DMS153 treated with DMSO at 0.1 percent for 48 hours (cell line): Measurements from ENCODE around the gene IKZF1.

Experiments
- DNase-seq: peaks from one replicate; lab custom pipeline; 2025; ENCODE audit not compliant: unreplicated experiment; lab: John Stamatoyannopoulos, UW

IKZF1 gene

DNA sequence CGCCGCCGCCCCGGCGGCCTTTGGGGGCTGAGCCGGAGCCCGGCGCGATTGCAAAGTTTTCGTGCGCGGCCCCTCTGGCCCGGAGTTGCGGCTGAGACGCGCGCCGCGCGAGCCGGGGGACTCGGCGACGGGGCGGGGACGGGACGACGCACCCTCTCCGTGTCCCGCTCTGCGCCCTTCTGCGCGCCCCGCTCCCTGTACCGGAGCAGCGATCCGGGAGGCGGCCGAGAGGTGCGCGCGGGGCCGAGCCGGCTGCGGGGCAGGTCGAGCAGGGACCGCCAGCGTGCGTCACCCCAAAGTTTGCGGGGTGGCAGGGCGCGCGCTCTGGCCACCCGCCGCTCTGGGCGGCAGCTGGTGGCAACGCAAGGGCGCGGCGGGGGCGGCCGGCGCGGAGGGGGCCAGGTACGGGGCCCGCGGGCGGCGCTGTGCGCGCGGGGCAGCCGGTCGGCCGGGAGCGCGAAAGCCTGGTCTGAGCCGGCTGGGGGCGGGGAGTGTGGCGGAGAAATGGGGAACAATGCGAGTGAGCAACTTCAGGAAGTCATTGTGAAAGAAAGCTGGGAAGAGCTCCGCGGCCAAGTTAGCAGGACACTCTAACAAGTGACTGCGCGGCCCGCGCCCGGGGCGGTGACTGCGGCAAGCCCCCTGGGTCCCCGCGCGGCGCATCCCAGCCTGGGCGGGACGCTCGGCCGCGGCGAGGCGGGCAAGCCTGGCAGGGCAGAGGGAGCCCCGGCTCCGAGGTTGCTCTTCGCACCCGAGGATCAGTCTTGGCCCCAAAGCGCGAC is at the start of gene IKZF1:
Gene IKZF1, plus strand, starts transcription at position 588 of the 782 bp plus-strand sequence. CDS start 14,346 bp downstream, outside the sequence.
- no peak for DNase-seq

DNA sequence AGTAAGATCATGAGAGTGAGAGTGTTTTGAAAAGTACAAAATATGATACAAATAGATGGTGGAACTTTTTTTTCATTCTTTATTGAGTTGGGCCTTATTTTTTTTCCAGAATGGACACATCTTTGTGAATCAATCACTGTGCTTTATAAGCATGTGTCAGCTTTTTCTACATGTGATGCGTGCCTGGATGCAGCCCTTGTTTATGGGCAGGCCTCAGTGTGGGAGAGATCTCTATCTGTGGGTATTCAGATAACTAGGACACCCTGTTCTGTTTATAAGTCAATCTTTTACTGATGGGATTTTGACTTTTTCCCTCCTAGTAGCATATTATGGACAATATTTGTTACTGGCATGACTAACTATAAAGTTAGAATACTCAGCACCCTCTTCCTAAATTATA is 42.9 kb upstream of the IKZF1 start:
- DNase-seq = no peak

DNA sequence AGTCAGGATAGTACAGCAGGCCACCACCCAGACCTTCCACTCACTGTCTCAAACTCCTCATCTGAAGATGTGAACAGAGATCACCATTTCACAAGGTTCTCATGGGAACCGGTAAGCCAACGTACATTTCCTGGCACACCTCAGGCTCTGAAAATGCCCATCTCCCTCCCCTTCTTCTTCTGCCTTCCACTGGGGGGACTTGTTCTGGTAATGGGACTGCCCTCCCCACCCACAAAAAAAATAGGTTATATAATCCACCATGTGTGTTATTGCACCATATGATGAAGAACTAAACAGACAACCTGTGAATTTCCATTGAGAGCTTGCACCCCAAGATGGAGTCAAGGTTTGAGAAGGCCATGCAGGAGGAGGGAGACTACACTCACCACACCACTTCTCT is 42.1 kb upstream of the IKZF1 start:
- DNase-seq = no peak

- DNase-seq = no peak
Measured at GRCh38 chr7:50262916-50263690, 41.4 kb upstream of the IKZF1 start.

- no peak for DNase-seq
Measured at GRCh38 chr7:50264908-50265307, 39.6 kb upstream of the IKZF1 start.

- DNase-seq = no peak
Measured at GRCh38 chr7:50265968-50266634, 38.4 kb upstream of the IKZF1 start.

DNA sequence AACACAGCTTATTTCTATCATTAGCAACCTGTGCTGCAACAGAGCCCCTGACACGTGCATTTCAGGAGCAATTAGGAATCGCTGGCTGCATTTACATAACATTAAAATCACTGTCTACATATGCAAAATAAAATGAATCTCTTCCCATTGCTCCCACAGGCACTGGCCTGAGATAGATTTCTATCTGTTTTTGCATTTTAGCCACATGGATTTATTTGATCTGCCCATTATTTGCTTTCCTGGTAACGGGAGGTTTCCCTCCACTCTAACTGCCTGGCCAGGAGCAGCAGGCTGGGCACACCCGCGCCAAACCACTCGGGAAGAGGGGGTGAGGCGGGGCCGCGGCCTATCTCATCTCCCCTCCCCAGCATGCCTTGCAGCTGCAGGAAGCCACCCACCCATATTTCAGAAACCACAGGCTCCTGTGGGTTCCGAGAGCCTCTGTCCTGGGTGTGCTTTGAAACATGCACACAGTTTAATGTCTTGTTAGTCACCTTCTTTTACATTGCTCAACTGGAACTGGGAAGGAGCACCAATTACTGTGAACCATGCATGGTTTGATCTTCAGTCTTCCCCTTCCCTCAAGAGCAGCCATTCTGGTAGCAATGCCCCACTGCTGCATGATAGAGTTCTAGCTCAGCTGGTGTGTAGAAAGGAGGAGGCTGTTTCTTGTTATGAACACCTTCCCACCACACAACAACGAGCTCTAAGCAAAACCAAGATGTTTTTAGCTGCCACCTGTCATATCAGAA is 37.7 kb upstream of the IKZF1 start:
- DNase-seq = no peak

DNA sequence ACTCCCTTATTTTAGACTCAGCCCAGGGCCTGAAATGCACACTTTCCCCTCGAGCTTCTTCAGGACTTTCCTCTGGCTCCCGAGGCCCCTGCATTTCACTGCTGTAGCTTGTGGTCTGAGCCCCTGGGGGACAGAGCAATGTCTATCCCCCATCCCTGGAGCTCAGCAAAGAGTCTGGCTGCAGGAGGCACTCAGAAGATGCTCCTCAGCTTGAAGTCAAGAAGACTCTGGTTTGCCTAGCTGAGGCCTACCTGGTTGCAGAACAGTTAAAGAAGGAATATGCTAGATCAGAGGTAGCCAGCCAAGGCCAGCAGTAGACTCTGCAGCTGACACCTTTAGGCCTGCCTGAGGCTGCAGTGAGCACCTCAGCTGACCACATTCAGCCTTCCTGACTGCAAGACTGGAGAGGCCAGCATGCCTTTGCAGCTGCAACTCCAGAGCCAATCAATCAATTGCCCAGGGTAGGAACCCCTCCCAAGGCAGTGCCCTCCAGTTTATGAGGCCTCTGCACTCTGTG is 36.9 kb upstream of the IKZF1 start:
- DNase-seq = no peak

GRCh38 chr7:50268223-50268622 is 36.3 kb upstream of the IKZF1 start:
- DNase-seq = no peak

- no peak for DNase-seq
Measured at GRCh38 chr7:50268990-50269389, 35.5 kb upstream of the IKZF1 start.

GRCh38 chr7:50270531-50271018 is 33.9 kb upstream of the IKZF1 start:
- DNase-seq = no peak

GRCh38 chr7:50272808-50273207 is 31.7 kb upstream of the IKZF1 start:
- DNase-seq = no peak

GRCh38 chr7:50273301-50273700 is 31.2 kb upstream of the IKZF1 start:
- no peak for DNase-seq

DNA sequence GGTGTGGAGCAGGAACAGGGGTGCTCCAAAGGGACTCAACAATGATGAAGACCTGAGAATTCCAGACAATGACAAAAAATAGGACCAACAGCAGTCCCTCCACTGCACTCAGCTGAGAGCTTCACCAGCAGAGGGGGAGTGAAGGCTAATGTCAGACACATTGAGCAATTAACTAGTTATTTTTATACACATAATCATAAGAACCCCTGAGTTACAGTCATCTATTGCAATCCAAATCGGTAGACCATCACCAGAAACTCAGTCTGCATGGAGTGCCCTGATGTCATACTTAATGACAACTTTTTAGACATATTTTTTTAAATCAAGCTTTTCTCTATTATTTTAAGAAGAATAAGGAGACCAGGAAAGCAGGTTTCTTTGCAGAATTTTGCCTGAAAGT is 30.6 kb upstream of the IKZF1 start:
- no peak for DNase-seq

GRCh38 chr7:50274361-50274760 is 30.2 kb upstream of the IKZF1 start:
- no peak for DNase-seq

- no peak for DNase-seq
Measured at GRCh38 chr7:50275430-50275829, 29.1 kb upstream of the IKZF1 start.

DNA sequence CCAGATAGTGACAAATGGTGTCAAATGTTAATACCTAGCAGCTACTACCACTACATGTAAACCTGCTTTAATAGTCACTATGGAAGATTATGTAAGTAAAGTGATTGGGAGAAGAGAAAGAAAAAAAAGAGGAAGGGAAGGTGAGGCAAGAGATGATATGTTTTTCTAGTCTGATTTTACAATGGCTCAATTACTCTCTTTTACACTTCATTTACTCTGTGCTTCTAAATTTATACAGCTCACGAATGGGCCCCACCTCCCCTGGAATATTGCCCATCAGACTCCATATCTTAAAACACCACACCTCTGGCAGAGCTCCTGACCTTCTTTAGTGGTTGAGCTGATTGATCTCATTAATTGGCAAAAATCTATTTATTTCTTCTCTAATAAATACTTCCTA is 28.0 kb upstream of the IKZF1 start:
- DNase-seq = no peak

DNA sequence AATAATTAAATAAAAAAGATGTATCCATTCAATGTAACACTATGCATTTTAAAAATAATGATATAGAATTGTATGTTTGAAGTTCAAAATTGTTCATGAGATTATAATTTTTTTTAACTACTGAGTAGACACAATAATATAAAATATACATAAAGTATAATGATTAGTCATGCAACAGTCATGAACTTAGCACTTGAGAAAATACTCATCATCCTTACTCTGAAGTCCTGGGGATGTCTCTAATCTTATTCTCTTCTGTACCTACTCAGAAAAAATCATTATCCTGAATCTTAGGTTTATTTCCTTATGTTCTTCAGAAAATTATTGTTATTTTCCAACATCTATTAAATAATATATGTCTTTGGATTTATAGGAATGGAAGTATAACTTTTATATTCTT is 26.4 kb upstream of the IKZF1 start:
- DNase-seq = no peak

GRCh38 chr7:50281680-50282445 is 22.7 kb upstream of the IKZF1 start:
- DNase-seq = no peak
